Stomach (tissue), 19 donors: ENCODE results near the gene FGF18. TPM values are rescaled to one million over a fixed set of nuclear protein-coding genes. Genes with fewer than 3 reads are reported as not detected.
"Not testable (repeated sequence)": the region's sequence is repeated elsewhere in the genome, so short reads cannot be mapped to it uniquely, and the experiment has no call there.

Experiments used
- DNase-seq, 2 donors: peaks; one replicate each; pipeline versions ENCODE4 v3.0.0 to v3.0.0-alpha.2; 2013 to 2019
- H3K27ac ChIP-seq, 5 donors: fragments of 200-600 bp in 4 of 5; sonication (generic) in 4 of 5; one replicate each; pipeline ENCODE4 v1.5.1; 2013 to 2019; ENCODE audit warnings: mild to moderate bottlenecking in 1 of 5, moderate library complexity in 1 of 5
- H3K27me3 ChIP-seq, 3 donors: fragments of 200-600 bp; sonication (generic); one replicate each; pipeline ENCODE4 v1.5.1; 2017 to 2019; ENCODE audit warnings: mixed run types in 1 of 3
- H3K36me3 ChIP-seq, 4 donors: fragments of 200-600 bp; sonication (generic); 1 replicate in 3 of 4; 2 replicates in 1 of 4; pipeline ENCODE4 v1.5.1; 2016 to 2019
- H3K4me1 ChIP-seq, 4 donors: fragments of 200-600 bp; sonication (generic); one replicate each; pipeline ENCODE4 v1.5.1; 2016 to 2019
- H3K4me3 ChIP-seq, 4 donors: fragments of 200-600 bp; sonication (generic) in 3 of 4; one replicate each; pipeline ENCODE4 v1.5.1; 2016 to 2019; ENCODE audit warnings: mild to moderate bottlenecking in 1 of 4
- H3K9me3 ChIP-seq, 4 donors: fragments of 200-600 bp; sonication (generic); one replicate each; pipeline ENCODE4 v1.5.1; 2016 to 2019
- CTCF ChIP-seq, 7 experiments: fragments of 450-650 bp in 4 of 7; fragments of 200-600 bp in 3 of 7; sonication (generic) in 3 of 7; IDR thresholded peaks; one replicate each; pipeline ENCODE4 v1.5.1; 2016 to 2019; ENCODE audit warnings: antibody characterized with exemption in 7 of 7, control low read depth in 2 of 7, mild to moderate bottlenecking in 1 of 7
- EP300 ChIP-seq: sonication (generic); formaldehyde crosslinking; IDR thresholded peaks from one replicate; pipeline ENCODE4 v1.6.1; 2017; ENCODE audit warnings: antibody characterized with exemption
- POLR2A ChIP-seq, 4 donors: fragments of 450-650 bp; IDR thresholded peaks; one replicate each; pipeline ENCODE4 v1.6.1; 2016; ENCODE audit warnings: antibody characterized with exemption in 4 of 4, control low read depth in 2 of 4, mild to moderate bottlenecking in 1 of 4, moderate library complexity in 1 of 4
- POLR2AphosphoS5 ChIP-seq, 3 donors: sonication (generic); formaldehyde crosslinking; IDR thresholded peaks; one replicate each; pipeline ENCODE4 v1.6.1; 2016; ENCODE audit warnings: antibody characterized with exemption in 3 of 3
- WGBS, 5 donors: extraction: QIAGEN DNeasy Blood & Tissue Kit in 3 of 5; methylation state at CpG; one replicate each; pipeline versions ENCODE4 v1.1.5 to v1.1.7; 2013 to 2018; 5-methylcytosine and 5-hydroxymethylcytosine counted together
- intact Hi-C: fragments of 100-400 bp; cut with DNase I; formaldehyde crosslinking; loops from one replicate; pipeline ENCODE4 v1.15.1; 2023; ENCODE audit warnings: low total_unique reads
- long read RNA-seq, 10 donors: transcript quantifications; one replicate each; lab custom pipeline, GENCODE V29; 2026
- polyA plus RNA-seq, 3 donors: library from polyadenylated mRNA; stranded (reverse); fragments of 200-250 nt; gene quantifications; one replicate each; pipeline ENCODE4 v1.2.3, GENCODE V29; 2013
- total RNA-seq, 5 donors: library from RNA; depleted of rRNA; stranded (reverse); fragments of >200 nt; gene quantifications; one replicate each; pipeline versions ENCODE4 v1.1.0 to v1.2.3, GENCODE V29; 2014 to 2016
- donor health status: healthy with polysubstance abuse.
- donor health status: Bipolar disorder and iron deficiency.
- donor health status: healthy.

Gene FGF18
- total RNA-seq (1 to 10 TPM in 1 of 5 donors, under 1 TPM in 1, not detected in 3; 0.37 to 7.1 TPM), polyA plus RNA-seq (under 1 TPM; 0.37 to 0.68 (median 0.46) TPM)
- long read RNA-seq, donor 1, partial matches to known transcripts, result 0 of 1 reads
- long read RNA-seq, donor 1, other reads (novel, unspliced or antisense), result 0 of 1 reads
- long read RNA-seq, donor 2, partial matches to known transcripts, result 0 of 1 reads
- long read RNA-seq, donor 2, other reads (novel, unspliced or antisense), result 0 of 1 reads
- long read RNA-seq, donor 3, result 0 reads
- long read RNA-seq, donor 4, result 0 reads
- long read RNA-seq, donor 5, partial matches to known transcripts, result 0 of 1 reads
- long read RNA-seq, donor 5, other reads (novel, unspliced or antisense), result 0 of 1 reads
- long read RNA-seq, donor 6, partial matches to known transcripts, result 0 of 2 reads
- long read RNA-seq, donor 6, other reads (novel, unspliced or antisense), result 0 of 2 reads
- long read RNA-seq, donor 7, result 0 reads
- long read RNA-seq, donor 8, result 0 reads
- long read RNA-seq, donor 9, result 0 reads
- long read RNA-seq, donor 10, result 0 reads

GRCh38 chr5:171418982-171419687 is at the start of gene FGF18:
Gene FGF18 (plus strand): TSS chr5:171419647. CDS start chr5:171420200, 553 bp downstream.
- peaks cover 31 to 39% (median 32%) of the 10 kb centered on the region in 4 donors for H3K4me1 ChIP-seq
- no peaks in the 10 kb centered on the region for H3K9me3 ChIP-seq
- peak within 1 kb of the TSS in 2 of 5 donors; percentile 50 to 68 for H3K27ac ChIP-seq
- peak within 1 kb of the TSS; percentile 43 to 55 (median 50) for H3K4me3 ChIP-seq
- WGBS, 5 donors, result 0 to 1% (median 1%) methylated on average over 29 to 74 of the region's 74 CpGs
- peaks cover 0 to 11% (median 3%) of the 10 kb centered on the region in 4 donors for H3K36me3 ChIP-seq
- DNase-seq, result peak; percentile 44 to 89
- TF ChIP-seq CTCF (IDR thresholded peaks at IDR 0.05) (peak in 1 of 7 experiments; percentile 16), EP300 (no peak), POLR2A (IDR thresholded peaks at IDR 0.05) (no peak), POLR2AphosphoS5 (IDR thresholded peaks at IDR 0.05) (no peak)
- peaks cover 0 to 33% (median 27%) of the 10 kb centered on the region in 3 donors for H3K27me3 ChIP-seq
- intact Hi-C loops, result no loop called here

GRCh38 chr5:171369898-171370297 is 49.5 kb upstream of the FGF18 start:
- no peak for DNase-seq
- H3K27ac ChIP-seq, result no peak overlapping the region
- H3K36me3 ChIP-seq, result no peaks in the 10 kb centered on the region
- no peaks in the 10 kb centered on the region for H3K4me1 ChIP-seq
- no peak overlapping the region for H3K4me3 ChIP-seq
- intact Hi-C loops, result no loop called here
- H3K9me3 ChIP-seq, result no peaks in the 10 kb centered on the region
- 91 to 93% (median 92%) methylated on average over 4 of the region's 4 CpGs for WGBS, 5 donors
- TF ChIP-seq EP300 (no peak), CTCF (IDR thresholded peaks at IDR 0.05) (no peak), POLR2AphosphoS5 (IDR thresholded peaks at IDR 0.05) (no peak), POLR2A (IDR thresholded peaks at IDR 0.05) (no peak)
- peaks cover 0 to 41% (median 0%) of the 10 kb centered on the region in 3 donors for H3K27me3 ChIP-seq

GRCh38 chr5:171370881-171371280 is 48.6 kb upstream of the FGF18 start:
- H3K9me3 ChIP-seq, DNase-seq, H3K4me3 ChIP-seq, H3K4me1 ChIP-seq, H3K27ac ChIP-seq, H3K36me3 ChIP-seq, intact Hi-C loops: not testable (repeated sequence)
- TF ChIP-seq CTCF (IDR thresholded peaks at IDR 0.05), result peak in 1 of 7 experiments; percentile 6
- H3K27me3 ChIP-seq, result peaks cover 0 to 33% (median 0%) of the 10 kb centered on the region in 3 donors
- 39 to 49% (median 45%) methylated on average over 10 of the region's 10 CpGs for WGBS, 5 donors

- Histone ChIP-seq H3K27me3 (peaks cover 0 to 28% (median 0%) of the 10 kb centered on the region in 3 donors), H3K4me3 (no peak overlapping the region), H3K27ac (no peak overlapping the region), H3K9me3 (no peaks in the 10 kb centered on the region), H3K4me1 (no peaks in the 10 kb centered on the region), H3K36me3 (no peaks in the 10 kb centered on the region)
- 79 to 88% (median 83%) methylated on average over 12 to 13 of the region's 13 CpGs for WGBS, 5 donors
- intact Hi-C loops, result no loop called here
- DNase-seq, result no peak
- TF ChIP-seq POLR2A (IDR thresholded peaks at IDR 0.05) (no peak), CTCF (IDR thresholded peaks at IDR 0.05) (no peak), POLR2AphosphoS5 (IDR thresholded peaks at IDR 0.05) (no peak), EP300 (no peak)
Measured at GRCh38 chr5:171371326-171371725, 48.1 kb upstream of the FGF18 start.
